ENCODE data around the gene STAC3. TPM values are rescaled to one million over a fixed set of nuclear protein-coding genes. Genes with fewer than 3 reads are reported as not detected.

STAC3 gene
- total RNA-seq, 4 donors from 2014 or later: 459 to 1,596 (median 855) TPM

GRCh38 chr12:57219205-57219992 lies 31.6 kb downstream of the STAC3 start:
- intact Hi-C loops (cut with DNase I; ENCODE audit: low total_unique reads) (no loop called here), in situ Hi-C loops (cut with MboI; ENCODE audit: low sequenced_read_pairs in 4 of 4) (no loop called here)
- no peak overlapping the region for H3K27ac ChIP-seq
- peaks cover 0 to 17% of the 10 kb centered on the region in 2 donors for H3K4me1 ChIP-seq
- DNase-seq: no peak
- no peaks in the 10 kb centered on the region for H3K9me3 ChIP-seq
- H3K36me3 ChIP-seq: no peaks in the 10 kb centered on the region
- peaks cover 75 to 94% (median 79%) of the 10 kb centered on the region in 3 donors for H3K27me3 ChIP-seq
- TF ChIP-seq CTCF (IDR thresholded peaks at IDR 0.05 in 4 of 5, conservative IDR thresholded peaks at IDR 0.05 in 1 of 5): no peak
- TF ChIP-seq POLR2A (IDR thresholded peaks at IDR 0.05): no peak
- no peak for ATAC-seq
- no peak overlapping the region for H3K4me3 ChIP-seq

GRCh38 chr12:57218030-57218853 lies 32.7 kb downstream of the STAC3 start:
- Histone ChIP-seq H3K27me3 (peaks cover 69 to 83% (median 73%) of the 10 kb centered on the region in 3 donors), H3K27ac (no peak overlapping the region), H3K36me3 (no peaks in the 10 kb centered on the region), H3K4me3 (no peak overlapping the region), H3K4me1 (peaks cover 6 to 23% of the 10 kb centered on the region in 2 donors), H3K9me3 (no peaks in the 10 kb centered on the region)
- in situ Hi-C loops (cut with MboI; ENCODE audit: low sequenced_read_pairs in 4 of 4): no loop called here
- no peak for DNase-seq
- intact Hi-C loops (cut with DNase I; ENCODE audit: low total_unique reads): no loop called here
- no peak for ATAC-seq
- no peak for TF ChIP-seq CTCF (IDR thresholded peaks at IDR 0.05 in 4 of 5, conservative IDR thresholded peaks at IDR 0.05 in 1 of 5)
- no peak for TF ChIP-seq POLR2A (IDR thresholded peaks at IDR 0.05)

GRCh38 chr12:57216921-57217879 lies 33.8 kb downstream of the STAC3 start:
- intact Hi-C loops (cut with DNase I; ENCODE audit: low total_unique reads) (no loop called here), in situ Hi-C loops (cut with MboI; ENCODE audit: low sequenced_read_pairs in 4 of 4) (no loop called here)

More at GRCh38 chr12:57216921-57217879, 33.8 kb downstream of the STAC3 start:
- Histone ChIP-seq H3K27me3 (peaks cover 64 to 75% (median 69%) of the 10 kb centered on the region in 3 donors), H3K9me3 (no peaks in the 10 kb centered on the region), H3K4me3 (peak overlapping the region; percentile 51 to 68 (median 54)), H3K4me1 (peaks cover 6 to 23% of the 10 kb centered on the region in 2 donors), H3K36me3 (no peaks in the 10 kb centered on the region), H3K27ac (no peak overlapping the region)
- TF ChIP-seq POLR2A (IDR thresholded peaks at IDR 0.05): no peak
- no peak for TF ChIP-seq CTCF (IDR thresholded peaks at IDR 0.05 in 4 of 5, conservative IDR thresholded peaks at IDR 0.05 in 1 of 5)
- ATAC-seq (no peak), DNase-seq (no peak)
